GM18505 (cell line): Measurements from ENCODE around the gene DPY30.

ENCODE experiments used
- ATAC-seq: cut with Tn5 transposase; IDR thresholded peaks from one replicate; pipeline ENCODE4 v1.9.1; 2021; ENCODE audit not compliant: unreplicated experiment
- POLR2A ChIP-seq: IDR thresholded peaks from 4 replicates; pipeline ENCODE4 v1.6.1; 2011; ENCODE audit warnings: borderline replicate concordance; ENCODE audit not compliant: insufficient read depth, insufficient read length; ENCODE audit errors: extremely low read depth

Gene DPY30

DNA sequence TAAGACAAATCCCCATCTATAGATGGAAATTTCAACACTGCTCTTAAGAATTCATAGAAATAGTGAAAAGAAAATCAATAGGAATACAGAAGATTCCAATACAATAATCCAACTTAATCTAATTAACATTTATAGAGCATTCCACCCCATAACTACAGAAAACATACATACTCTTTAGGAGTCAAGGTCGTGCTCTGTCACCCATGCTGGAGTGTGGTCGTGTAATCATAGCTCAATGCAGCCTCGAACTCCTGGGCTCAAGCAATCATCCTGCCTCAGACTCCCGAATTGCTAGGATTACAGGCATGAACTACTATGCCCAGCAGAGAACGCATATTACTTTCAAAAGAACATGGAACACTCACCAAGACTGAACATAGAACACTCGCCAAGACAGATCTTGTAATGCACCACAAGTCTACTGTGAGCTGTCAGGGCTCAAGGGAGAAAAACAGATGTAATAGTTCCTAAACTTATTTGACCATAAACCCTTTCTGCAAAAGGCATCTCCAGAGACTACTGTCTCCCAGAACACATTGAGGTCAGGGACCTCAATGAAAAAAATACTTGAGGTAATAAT lies 42.9 kb downstream of the DPY30 start:
- ATAC-seq: no peak

DNA sequence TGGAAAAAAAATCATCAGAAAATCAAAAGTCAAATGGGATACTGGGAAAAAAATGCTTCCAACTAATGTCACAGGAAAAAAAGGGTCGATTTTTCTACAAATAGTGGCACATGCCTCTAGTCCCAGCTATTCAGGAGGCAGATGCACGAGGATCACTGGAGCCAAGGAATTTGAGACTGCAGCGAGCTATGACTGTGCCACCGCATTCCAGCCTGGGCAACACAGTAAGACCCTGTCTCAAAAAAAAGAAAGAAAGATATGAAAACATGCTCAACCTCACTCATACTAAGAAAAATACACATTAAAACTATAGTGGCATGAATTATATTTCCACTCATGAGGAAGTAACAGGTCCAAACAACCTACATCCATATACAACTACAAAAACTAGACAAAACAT lies 46.7 kb downstream of the DPY30 start:
- no peak for TF ChIP-seq POLR2A
- ATAC-seq: no peak

More for the DNA sequence above, 42.9 kb downstream of the DPY30 start:
- TF ChIP-seq POLR2A: no peak

DNA sequence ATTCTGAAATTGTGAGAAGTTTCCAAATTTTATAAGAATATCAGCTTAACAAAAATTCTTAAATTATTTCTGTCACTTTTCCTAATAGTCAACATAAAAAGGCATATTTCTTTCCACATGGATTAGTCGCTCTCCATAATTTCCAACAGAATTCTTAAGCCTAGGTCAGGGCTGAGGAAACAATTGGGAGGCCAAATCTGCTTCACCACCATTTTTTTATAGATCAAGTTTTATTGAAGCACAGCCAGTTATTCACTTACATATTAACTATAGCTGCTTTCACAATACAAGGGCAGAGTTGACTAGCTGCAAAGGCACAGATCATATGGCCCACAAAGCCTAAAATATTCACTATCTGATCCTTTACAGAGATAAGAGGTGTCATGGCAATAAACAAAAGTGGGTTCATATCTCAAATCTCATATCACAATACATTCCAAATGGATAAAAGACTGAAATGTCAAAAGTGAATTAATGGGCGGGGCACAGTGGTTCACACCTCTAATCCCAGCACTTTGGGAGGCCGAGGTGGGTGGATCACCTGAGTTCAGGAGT lies 47.5 kb downstream of the DPY30 start:
- ATAC-seq: no peak
- TF ChIP-seq POLR2A: no peak

DNA sequence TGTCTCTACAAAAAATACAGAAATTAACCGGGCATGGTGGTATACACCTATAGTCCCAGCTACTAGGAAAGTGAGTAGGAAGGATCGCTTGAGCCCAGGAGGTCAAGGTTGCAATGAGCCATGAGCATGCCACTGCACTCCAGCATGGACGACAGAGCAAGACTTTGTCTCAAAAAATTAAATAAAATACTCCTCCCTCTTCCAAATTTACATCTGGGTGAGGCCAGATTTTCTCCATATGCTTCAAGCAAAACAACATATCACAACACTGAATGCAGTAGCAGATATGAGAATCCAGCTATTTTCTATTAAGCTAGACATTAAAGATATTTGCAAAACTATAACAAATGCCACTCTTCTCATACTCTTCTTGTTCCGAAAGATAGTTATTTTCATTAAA lies 49.7 kb downstream of the DPY30 start:
- no peak for ATAC-seq
- no peak for TF ChIP-seq POLR2A

DNA sequence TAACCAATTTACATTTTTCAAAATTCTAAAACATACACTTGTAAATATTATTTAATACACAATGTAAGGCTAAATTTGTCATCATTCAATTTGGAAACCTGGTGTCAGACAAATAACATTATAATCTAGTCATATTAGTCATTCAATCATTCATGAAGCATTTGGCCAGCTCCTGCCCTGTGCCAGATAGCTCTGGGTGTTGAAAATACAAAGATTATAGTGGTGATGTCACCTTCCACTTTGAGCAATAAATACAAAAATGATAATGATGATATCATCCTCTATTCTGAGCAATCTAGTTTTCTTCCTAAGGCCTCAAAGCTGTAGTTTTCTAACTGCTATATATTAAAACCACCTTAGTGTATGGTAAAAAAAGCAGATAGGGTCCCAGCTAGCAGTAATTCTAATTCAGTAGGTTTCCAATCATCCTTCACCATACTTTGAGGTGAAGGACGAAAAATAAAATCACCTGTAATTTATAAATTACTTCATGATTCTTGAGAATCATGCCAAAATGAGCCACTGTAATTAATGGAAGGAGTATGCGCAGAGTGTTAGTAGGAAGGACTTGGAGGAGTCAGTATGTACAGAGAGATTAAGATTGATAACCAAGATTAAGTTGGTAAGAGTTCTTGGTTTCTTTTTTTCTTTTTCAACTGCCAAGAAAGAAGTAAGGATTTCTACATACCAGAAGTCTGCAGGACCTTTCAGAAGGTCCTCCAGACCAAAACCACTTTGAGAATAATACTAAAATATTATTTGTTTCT lies 52.0 kb downstream of the DPY30 start:
- no peak for TF ChIP-seq POLR2A
- ATAC-seq: no peak

DNA sequence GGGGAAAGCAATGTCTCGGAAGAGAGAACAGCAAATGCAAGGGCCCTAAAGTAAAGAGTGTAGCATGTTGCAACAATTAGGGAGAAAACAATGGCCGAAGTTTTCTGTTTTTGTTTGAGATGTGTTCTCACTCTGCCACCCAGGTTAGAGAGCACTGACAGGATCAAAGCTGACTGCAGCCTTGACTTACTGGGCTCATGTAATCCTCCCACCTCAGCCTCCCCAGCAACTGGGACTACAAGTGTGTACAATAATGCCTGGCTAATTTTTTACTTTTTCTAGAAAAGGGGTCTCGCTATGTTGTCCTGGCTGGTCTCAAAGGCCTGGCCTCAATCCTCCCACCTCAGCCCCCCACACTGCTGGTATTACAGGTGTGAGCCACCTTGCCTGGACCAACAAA lies 52.7 kb downstream of the DPY30 start:
- no peak for TF ChIP-seq POLR2A
- no peak for ATAC-seq

DNA sequence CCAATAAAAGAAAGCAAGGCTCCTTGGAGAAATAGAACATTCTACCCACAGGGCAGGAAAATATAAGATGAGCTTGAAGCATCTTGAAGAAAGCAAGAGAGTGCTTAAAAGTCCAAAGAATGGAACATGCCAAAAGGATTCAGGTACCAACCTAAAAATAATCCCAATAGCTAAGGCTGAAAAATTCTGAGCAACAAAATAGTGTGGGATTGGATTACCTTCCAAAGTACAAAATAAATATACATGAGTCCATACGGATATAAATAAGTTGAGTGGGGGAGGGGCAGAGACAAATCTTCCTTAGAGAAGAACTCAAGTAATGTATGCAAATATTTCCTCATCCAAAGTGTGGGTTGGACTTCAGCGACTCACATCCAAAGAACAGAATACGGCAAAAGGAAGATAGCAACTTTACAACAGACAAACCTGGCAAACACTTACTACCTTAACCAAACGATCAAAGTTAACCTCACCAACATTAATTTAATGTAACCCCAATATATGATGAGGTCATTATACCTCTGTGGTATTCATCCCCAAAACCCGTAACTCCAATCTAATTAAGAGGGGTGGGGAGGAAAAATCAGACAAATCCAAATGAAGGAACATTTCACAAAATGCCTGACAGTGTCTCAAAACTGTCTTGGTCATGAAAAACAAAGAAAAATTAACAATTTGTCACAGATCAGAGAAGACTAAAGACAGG lies 55.7 kb downstream of the DPY30 start:
- no peak for ATAC-seq
- TF ChIP-seq POLR2A: no peak

DNA sequence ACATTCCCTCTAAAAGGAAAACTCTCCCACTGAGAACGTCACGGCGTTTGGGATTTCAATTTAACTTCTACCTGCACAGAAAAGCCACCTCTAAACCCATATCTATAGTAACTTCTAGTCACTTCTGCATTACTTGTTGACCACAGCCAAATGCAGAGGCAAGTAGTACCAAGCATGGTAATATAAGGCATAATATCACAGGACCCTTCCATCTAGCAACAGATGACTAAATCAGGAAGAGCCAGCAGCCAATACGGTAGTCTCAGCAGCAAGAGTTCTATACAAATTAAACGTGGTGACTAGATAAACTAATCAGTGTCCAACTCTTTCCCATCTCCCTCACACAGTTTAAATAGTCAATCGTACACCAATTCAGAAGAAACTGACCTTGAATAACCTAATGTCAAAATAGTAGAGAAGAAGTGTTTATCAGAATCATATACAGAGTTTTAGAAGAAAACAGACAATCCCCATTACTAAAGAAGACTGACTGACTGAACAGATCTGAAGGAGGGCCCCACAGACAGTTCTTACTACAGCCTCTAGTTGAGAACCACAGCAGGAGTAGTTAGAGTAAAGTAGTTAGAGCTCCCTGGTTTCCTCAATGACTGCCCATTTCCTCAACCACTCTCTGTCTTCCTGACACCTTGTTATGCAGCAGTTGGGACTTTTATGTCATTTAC lies 58.8 kb downstream of the DPY30 start:
- ATAC-seq: peak; percentile 96

DNA sequence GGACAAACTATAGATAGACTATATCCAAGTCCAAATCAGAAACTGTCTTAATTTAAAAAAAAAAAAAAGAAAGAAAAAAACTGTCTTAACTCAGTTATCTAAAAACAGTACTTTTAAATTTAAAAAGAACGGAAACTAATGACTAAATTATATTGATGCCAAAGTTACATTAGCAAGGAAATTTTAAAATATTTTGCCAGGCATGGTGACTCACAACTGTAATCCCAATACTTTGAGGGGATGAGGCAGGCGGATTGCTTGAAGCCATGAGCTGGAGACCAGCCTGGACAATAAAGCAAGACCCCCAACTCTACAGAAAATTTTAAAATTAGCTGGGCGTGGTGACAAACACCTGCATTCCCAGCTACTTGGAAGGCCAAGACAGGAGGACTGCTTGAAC lies 59.6 kb downstream of the DPY30 start:
- ATAC-seq: no peak
- TF ChIP-seq POLR2A: no peak

More for the DNA sequence above, 58.8 kb downstream of the DPY30 start:
- TF ChIP-seq POLR2A: no peak

DNA sequence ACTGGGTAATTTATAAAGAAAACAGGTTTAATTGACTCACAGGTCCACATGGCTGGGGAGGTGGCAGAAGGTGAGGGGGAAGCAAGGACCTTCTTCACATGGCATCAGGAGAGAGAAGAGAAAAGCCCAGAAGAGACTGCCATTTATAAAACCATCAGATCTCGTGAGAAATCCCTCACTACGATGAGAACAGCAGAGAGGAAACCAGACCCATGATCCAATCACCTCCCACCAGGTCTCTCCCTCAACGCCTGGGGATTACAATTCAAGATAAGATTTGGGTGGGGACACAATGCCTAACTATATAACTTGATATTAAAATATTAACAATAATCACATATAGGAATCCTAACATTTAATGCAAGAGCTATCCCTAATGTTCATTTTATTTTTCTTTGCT lies 60.6 kb downstream of the DPY30 start:
- TF ChIP-seq POLR2A: no peak
- ATAC-seq: no peak

DNA sequence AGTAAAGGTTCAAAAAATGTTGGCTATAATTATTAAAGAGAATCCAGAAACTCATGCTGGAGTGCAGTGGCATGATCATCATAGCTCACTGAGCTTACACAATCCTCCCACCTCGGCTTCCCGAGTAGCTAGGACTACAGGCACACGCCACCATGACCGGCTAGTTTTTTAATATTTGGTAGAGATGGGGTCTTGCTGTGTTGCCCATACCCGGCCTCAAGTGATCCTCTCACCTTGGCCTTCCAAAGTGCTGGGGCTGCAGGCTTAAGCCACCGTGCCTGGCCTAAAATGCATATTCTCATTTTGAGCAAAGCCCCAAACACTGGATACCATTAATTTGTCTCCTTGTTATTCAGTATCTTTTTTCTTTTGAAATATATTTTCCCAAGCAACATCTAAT lies 61.2 kb downstream of the DPY30 start:
- no peak for TF ChIP-seq POLR2A
- no peak for ATAC-seq
